Gastrocnemius medialis (tissue), 4 donors: Measurements from ENCODE around the gene NRG2.
A peak's percentile ranks its signal among the peaks of the same experiment; 100 is the strongest.

Experiments used
- POLR2A ChIP-seq, 2 donors: fragments of 450-650 bp; IDR thresholded peaks; one replicate each; pipeline ENCODE4 v1.6.1; 2017; ENCODE audit warnings: antibody characterized with exemption in 2 of 2, mild to moderate bottlenecking in 2 of 2, moderate library complexity in 2 of 2
- TF ChIP-seq, protein P1 (sequence below), 5 experiments: fragments of 450-650 bp in 3 of 5; fragments of 200-600 bp in 2 of 5; sonication (generic) in 2 of 5; IDR thresholded peaks in 4 of 5; conservative IDR thresholded peaks in 1 of 5; 1 replicate in 4 of 5; 2 replicates in 1 of 5; pipeline ENCODE4 v1.5.1; 2016 to 2019; ENCODE audit warnings: antibody characterized with exemption in 5 of 5, mild to moderate bottlenecking in 3 of 5, moderate library complexity in 3 of 5

DNA sequence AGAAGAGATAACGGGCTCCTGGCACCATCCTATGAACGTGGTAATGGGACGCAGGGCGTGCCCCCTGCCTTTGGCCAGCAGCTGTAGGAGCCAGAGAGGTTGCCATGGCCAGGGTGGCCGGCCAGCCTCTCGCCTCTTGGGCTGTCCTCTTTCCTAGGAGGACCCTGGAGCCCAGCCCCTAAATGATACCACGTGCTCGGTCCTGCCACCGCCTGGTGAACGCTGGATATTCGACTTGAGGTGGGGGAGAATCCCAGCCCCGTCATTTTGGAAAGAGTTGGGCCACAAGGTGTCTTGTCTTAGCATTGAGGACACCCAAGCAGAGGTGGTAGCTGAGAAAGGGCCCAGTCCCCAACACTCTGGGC lies 391 bp upstream of the NRG2 start:
- TF ChIP-seq, protein P1, sequence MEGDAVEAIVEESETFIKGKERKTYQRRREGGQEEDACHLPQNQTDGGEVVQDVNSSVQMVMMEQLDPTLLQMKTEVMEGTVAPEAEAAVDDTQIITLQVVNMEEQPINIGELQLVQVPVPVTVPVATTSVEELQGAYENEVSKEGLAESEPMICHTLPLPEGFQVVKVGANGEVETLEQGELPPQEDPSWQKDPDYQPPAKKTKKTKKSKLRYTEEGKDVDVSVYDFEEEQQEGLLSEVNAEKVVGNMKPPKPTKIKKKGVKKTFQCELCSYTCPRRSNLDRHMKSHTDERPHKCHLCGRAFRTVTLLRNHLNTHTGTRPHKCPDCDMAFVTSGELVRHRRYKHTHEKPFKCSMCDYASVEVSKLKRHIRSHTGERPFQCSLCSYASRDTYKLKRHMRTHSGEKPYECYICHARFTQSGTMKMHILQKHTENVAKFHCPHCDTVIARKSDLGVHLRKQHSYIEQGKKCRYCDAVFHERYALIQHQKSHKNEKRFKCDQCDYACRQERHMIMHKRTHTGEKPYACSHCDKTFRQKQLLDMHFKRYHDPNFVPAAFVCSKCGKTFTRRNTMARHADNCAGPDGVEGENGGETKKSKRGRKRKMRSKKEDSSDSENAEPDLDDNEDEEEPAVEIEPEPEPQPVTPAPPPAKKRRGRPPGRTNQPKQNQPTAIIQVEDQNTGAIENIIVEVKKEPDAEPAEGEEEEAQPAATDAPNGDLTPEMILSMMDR (IDR thresholded peaks at IDR 0.05 in 4 of 5, conservative IDR thresholded peaks at IDR 0.05 in 1 of 5), result peak in 1 of 5 experiments; percentile 6
- no peak for TF ChIP-seq POLR2A (IDR thresholded peaks at IDR 0.05)
